HL-60 (cell line): ENCODE results near the gene CHMP4B.

ENCODE experiments used
- DNase-seq, 2 experiments: peaks; one replicate each; pipeline ENCODE4 v3.0.0-alpha.2; 2010 to 2020; ENCODE audit warnings: low read depth in 1 of 2, low spot score in 1 of 2
- H3K27ac ChIP-seq: fragments of 250-450 bp; sonication (Bioruptor Pico); replicated peaks from 2 replicates; pipeline ENCODE4 v1.5.1; 2020; ENCODE audit warnings: mild to moderate bottlenecking, moderate library complexity
- H3K27me3 ChIP-seq: fragments of 250-450 bp; sonication (Bioruptor Pico); 2 replicates; pipeline ENCODE4 v1.5.1; 2021; ENCODE audit warnings: mild to moderate bottlenecking, moderate library complexity; ENCODE audit not compliant: insufficient read depth, poor library complexity, severe bottlenecking
- H3K4me3 ChIP-seq: replicated peaks from 2 replicates; pipeline ENCODE4 v1.5.1; 2011; ENCODE audit warnings: mild to moderate bottlenecking, control low read depth, low read length; ENCODE audit not compliant: insufficient read depth
- CTCF ChIP-seq: IDR thresholded peaks from one replicate; pipeline ENCODE4 v1.5.1; 2011; ENCODE audit warnings: low read length, control low read depth, inconsistent platforms; ENCODE audit not compliant: insufficient read depth
- GABPA ChIP-seq: IDR thresholded peaks from 2 replicates; pipeline ENCODE4 v1.6.1; 2012; ENCODE audit warnings: low read depth
- POLR2AphosphoS5 ChIP-seq: IDR thresholded peaks from 2 replicates; pipeline ENCODE4 v1.6.1; 2012; ENCODE audit warnings: low read depth
- SPI1 ChIP-seq: IDR thresholded peaks from 2 replicates; pipeline ENCODE4 v1.6.1; 2012; ENCODE audit warnings: low read depth, mild to moderate bottlenecking, borderline replicate concordance
- TF ChIP-seq, protein P1 (sequence below): IDR thresholded peaks from 2 replicates; pipeline ENCODE4 v1.6.1; 2012; ENCODE audit warnings: low read depth; ENCODE audit not compliant: insufficient replicate concordance

The CHMP4B gene

DNA sequence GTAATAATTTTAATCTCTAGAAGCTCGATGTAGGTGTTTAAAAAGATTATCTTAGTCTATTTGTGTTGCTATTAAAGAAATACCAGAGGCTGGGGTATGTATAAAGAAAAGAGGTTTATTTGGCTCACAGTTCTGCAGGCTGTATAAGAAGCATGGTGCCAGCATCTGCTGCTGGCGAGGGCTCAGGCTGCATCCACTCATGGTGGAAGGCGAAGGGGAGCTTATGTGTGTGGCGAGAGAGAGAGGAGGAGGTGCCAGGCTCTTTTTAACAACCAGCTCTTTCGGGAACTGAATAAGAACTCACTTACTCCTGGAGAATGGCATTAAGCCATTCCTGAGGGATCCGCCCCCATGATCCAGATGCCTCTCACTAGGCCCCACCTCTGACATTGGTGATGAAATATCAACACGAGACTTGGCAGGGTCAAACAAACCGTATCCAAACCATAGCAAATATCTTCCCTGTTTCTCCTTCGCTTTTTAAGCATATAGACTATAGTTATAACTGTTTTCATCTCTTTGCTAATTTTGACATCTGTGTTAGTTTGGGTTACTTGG is 24.5 kb downstream of the CHMP4B start:
- H3K4me3 ChIP-seq: no peak overlapping the region
- TF ChIP-seq SPI1: no peak
- TF ChIP-seq POLR2AphosphoS5: no peak
- no peak for TF ChIP-seq CTCF
- TF ChIP-seq GABPA: no peak
- TF ChIP-seq, protein P1, sequence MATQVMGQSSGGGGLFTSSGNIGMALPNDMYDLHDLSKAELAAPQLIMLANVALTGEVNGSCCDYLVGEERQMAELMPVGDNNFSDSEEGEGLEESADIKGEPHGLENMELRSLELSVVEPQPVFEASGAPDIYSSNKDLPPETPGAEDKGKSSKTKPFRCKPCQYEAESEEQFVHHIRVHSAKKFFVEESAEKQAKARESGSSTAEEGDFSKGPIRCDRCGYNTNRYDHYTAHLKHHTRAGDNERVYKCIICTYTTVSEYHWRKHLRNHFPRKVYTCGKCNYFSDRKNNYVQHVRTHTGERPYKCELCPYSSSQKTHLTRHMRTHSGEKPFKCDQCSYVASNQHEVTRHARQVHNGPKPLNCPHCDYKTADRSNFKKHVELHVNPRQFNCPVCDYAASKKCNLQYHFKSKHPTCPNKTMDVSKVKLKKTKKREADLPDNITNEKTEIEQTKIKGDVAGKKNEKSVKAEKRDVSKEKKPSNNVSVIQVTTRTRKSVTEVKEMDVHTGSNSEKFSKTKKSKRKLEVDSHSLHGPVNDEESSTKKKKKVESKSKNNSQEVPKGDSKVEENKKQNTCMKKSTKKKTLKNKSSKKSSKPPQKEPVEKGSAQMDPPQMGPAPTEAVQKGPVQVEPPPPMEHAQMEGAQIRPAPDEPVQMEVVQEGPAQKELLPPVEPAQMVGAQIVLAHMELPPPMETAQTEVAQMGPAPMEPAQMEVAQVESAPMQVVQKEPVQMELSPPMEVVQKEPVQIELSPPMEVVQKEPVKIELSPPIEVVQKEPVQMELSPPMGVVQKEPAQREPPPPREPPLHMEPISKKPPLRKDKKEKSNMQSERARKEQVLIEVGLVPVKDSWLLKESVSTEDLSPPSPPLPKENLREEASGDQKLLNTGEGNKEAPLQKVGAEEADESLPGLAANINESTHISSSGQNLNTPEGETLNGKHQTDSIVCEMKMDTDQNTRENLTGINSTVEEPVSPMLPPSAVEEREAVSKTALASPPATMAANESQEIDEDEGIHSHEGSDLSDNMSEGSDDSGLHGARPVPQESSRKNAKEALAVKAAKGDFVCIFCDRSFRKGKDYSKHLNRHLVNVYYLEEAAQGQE: no peak
- no peak for DNase-seq
- H3K27ac ChIP-seq: no peak overlapping the region
- H3K27me3 ChIP-seq: no peaks in the 10 kb centered on the region

DNA sequence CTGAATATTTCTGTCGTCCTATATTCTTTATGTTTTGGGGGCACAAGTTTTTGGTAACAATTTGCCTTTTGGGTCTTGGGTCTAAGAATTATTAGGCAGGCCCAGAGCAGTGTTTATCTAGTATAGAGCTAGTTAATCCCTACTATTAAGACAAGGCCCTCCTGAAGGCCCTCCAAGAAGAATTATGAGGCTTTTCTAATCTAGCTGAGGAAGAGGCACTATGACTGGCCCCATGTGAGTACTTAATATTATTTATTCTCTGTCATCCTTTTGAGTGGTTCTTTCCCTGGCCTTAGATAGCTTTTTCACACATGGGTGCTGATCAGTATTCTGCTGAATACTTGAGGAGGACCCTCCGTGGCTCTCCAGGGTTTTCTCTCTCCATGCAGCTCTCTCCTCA is 25.1 kb downstream of the CHMP4B start:
- TF ChIP-seq GABPA (no peak), SPI1 (no peak), CTCF (no peak), POLR2AphosphoS5 (no peak)
- Histone ChIP-seq H3K27me3 (no peaks in the 10 kb centered on the region), H3K4me3 (no peak overlapping the region), H3K27ac (no peak overlapping the region)
- DNase-seq: no peak

GRCh38 chr20:33837096-33837830 is 26.1 kb downstream of the CHMP4B start:
- TF ChIP-seq, protein P1: no peak
- TF ChIP-seq SPI1 (peak; percentile 27; the same call in 1 of the 2 replicates), POLR2AphosphoS5 (no peak), CTCF (no peak)
- no peak for DNase-seq
- Histone ChIP-seq H3K27me3 (no peaks in the 10 kb centered on the region), H3K27ac (no peak overlapping the region), H3K4me3 (no peak overlapping the region)
